ENCODE measurements around the gene ANKMY1.

DNA sequence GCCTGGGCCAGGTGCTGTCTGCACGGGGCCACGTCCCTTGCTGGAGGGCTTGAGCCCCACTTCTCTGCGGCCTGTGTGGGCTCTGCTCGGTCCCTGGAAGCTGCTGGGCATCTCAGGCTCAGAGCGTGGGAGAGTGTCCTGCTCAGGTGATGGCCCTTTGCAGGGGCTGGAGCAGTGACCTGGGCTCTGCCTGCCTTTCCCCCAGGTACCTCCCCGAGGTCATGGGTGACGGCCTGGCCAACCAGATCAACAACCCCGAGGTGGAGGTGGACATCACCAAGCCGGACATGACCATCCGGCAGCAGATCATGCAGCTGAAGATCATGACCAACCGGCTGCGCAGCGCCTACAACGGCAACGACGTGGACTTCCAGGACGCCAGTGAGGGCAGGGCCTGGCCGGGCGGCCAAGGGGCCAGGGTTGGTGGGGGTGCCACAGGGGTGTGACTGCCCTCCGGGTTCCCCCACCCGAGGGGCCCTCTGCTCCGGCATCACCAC lies 92.5 kb downstream of the ANKMY1 start:
- TF ChIP-seq, protein P1, sequence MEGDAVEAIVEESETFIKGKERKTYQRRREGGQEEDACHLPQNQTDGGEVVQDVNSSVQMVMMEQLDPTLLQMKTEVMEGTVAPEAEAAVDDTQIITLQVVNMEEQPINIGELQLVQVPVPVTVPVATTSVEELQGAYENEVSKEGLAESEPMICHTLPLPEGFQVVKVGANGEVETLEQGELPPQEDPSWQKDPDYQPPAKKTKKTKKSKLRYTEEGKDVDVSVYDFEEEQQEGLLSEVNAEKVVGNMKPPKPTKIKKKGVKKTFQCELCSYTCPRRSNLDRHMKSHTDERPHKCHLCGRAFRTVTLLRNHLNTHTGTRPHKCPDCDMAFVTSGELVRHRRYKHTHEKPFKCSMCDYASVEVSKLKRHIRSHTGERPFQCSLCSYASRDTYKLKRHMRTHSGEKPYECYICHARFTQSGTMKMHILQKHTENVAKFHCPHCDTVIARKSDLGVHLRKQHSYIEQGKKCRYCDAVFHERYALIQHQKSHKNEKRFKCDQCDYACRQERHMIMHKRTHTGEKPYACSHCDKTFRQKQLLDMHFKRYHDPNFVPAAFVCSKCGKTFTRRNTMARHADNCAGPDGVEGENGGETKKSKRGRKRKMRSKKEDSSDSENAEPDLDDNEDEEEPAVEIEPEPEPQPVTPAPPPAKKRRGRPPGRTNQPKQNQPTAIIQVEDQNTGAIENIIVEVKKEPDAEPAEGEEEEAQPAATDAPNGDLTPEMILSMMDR (tag by site-specific recombination; IDR thresholded peaks at IDR 0.05) = no peak
- TF ChIP-seq REST (tag by site-specific recombination; IDR thresholded peaks at IDR 0.05) (no peak), ZNF24 (tag by site-specific recombination; IDR thresholded peaks at IDR 0.05) (no peak), SETDB1 (IDR thresholded peaks at IDR 0.05; ENCODE audit: insufficient read length, low read length) (no peak), ZBTB1 (tag by site-specific recombination; IDR thresholded peaks at IDR 0.05) (no peak), ZNF350 (tag by site-specific recombination; IDR thresholded peaks at IDR 0.05) (no peak), ZNF223 (tag by site-specific recombination; IDR thresholded peaks at IDR 0.05) (no peak), MZF1 (tag by site-specific recombination; IDR thresholded peaks at IDR 0.05; ENCODE audit: borderline replicate concordance) (no peak), KLF17 (tag by site-specific recombination; IDR thresholded peaks at IDR 0.05) (no peak), KLF1 (tag by site-specific recombination; IDR thresholded peaks at IDR 0.05) (no peak), ZNF114 (tag by site-specific recombination; IDR thresholded peaks at IDR 0.05) (no peak), ZNF341 (tag by site-specific recombination; IDR thresholded peaks at IDR 0.05; ENCODE audit: low read depth) (no peak), ZNF580 (tag by site-specific recombination; IDR thresholded peaks at IDR 0.05) (no peak), ZBTB7A (tag by site-specific recombination; IDR thresholded peaks at IDR 0.05; ENCODE audit: low read depth) (no peak)

Data from HEK293 (cell line).